Hematopoietic multipotent progenitor cell treated with erythropoietin and hydrocortisone succinate and interleukin-3 and kit ligand, for 15 days (in vitro differentiated cells): ENCODE data around the gene DAW1.
A peak's percentile ranks its signal among the peaks of the same experiment; 100 is the strongest.
"Not testable (repeated sequence)": the region's sequence is repeated elsewhere in the genome, so short reads cannot be mapped to it uniquely, and the experiment has no call there.

Experiments
- DNase-seq: peaks from one replicate; pipeline ENCODE4 v3.0.0-alpha.2; 2015; ENCODE audit warnings: low spot score

Gene DAW1

GRCh38 chr2:227871375-227871791, at the start of gene DAW1:
TSS of gene DAW1 (plus strand) at chr2:227871631. CDS start at chr2:227871690, 59 bp downstream.
- peak; percentile 33 for DNase-seq

GRCh38 chr2:227822416-227823003, 48.9 kb upstream of the DAW1 start:
- no peak for DNase-seq

- DNase-seq = no peak
These were observed 47.5 kb upstream of the DAW1 start for GRCh38 chr2:227823922-227824321.

- no peak for DNase-seq
These were observed 46.7 kb upstream of the DAW1 start for GRCh38 chr2:227824711-227825110.

- no peak for DNase-seq
These were observed 45.4 kb upstream of the DAW1 start for GRCh38 chr2:227826019-227826521.

- no peak for DNase-seq
These were observed 44.9 kb upstream of the DAW1 start for GRCh38 chr2:227826563-227826962.

GRCh38 chr2:227827143-227827542, 44.3 kb upstream of the DAW1 start:
- DNase-seq = no peak

GRCh38 chr2:227828477-227828912, 42.9 kb upstream of the DAW1 start:
- no peak for DNase-seq

GRCh38 chr2:227829337-227829736, 42.1 kb upstream of the DAW1 start:
- no peak for DNase-seq

GRCh38 chr2:227834423-227834822, 37.0 kb upstream of the DAW1 start:
- DNase-seq = no peak

GRCh38 chr2:227834916-227835650, 36.3 kb upstream of the DAW1 start:
- DNase-seq = no peak

GRCh38 chr2:227839339-227840129, 31.9 kb upstream of the DAW1 start:
- DNase-seq = not testable (repeated sequence)

- DNase-seq = no peak
These were observed 24.6 kb upstream of the DAW1 start for GRCh38 chr2:227846831-227847230.

GRCh38 chr2:227848146-227848545, 23.3 kb upstream of the DAW1 start:
- no peak for DNase-seq

GRCh38 chr2:227848586-227848985, 22.8 kb upstream of the DAW1 start:
- DNase-seq = no peak

- no peak for DNase-seq
These were observed 21.5 kb upstream of the DAW1 start for GRCh38 chr2:227849906-227850305.

GRCh38 chr2:227853204-227853629, 18.2 kb upstream of the DAW1 start:
- DNase-seq = no peak

- no peak for DNase-seq
These were observed 17.6 kb upstream of the DAW1 start for GRCh38 chr2:227853765-227854271.

- DNase-seq = no peak
These were observed 16.0 kb upstream of the DAW1 start for GRCh38 chr2:227855440-227855839.

GRCh38 chr2:227856697-227857096, 14.7 kb upstream of the DAW1 start:
- DNase-seq = no peak

GRCh38 chr2:227860221-227860641, 11.2 kb upstream of the DAW1 start:
- no peak for DNase-seq

- DNase-seq = no peak
These were observed 10.4 kb upstream of the DAW1 start for GRCh38 chr2:227861011-227861410.
